Renal cortex interstitium (tissue), 11 donors: ENCODE data around the gene SHISA9. TPM values are rescaled to one million over a fixed set of nuclear protein-coding genes. Genes with fewer than 3 reads are reported as not detected.

Experiments
- DNase-seq, 11 donors: peaks; one replicate each; pipeline ENCODE4 v3.0.0-alpha.2; 2013; ENCODE audit warnings: low read depth in 9 of 11, low spot score in 4 of 11; ENCODE audit errors: extremely low read depth in 1 of 11
- polyA plus RNA-seq, 3 donors: library from polyadenylated mRNA; unstranded; fragments of 120-200 nt; gene quantifications; one replicate each; pipeline ENCODE4 v1.2.1, GENCODE V29; 2013; ENCODE audit not compliant: insufficient read length in 3 of 3

SHISA9 gene
- polyA plus RNA-seq, 3 donors: 3.6 to 5.9 (median 3.9) TPM

DNA sequence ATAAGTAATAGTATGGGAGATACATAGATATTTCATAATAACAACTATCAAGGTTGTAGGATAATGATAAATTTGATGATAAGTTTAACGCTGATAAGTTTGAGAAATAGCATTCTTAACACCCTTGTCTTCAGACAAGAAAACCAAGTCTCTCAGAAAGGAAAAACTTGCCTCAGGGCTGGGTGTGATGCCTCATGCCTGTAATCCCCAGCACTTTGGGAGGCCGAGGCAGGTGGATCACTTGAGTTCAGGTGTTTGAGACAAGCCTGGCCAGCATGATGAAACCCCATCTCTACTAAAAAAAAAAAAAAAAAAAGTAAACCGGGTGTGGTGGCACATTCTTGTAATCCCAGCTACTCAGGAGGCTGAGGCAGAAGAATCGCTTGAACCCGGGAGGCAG is 90.7 kb downstream of the SHISA9 start:
- no peak for DNase-seq

DNA sequence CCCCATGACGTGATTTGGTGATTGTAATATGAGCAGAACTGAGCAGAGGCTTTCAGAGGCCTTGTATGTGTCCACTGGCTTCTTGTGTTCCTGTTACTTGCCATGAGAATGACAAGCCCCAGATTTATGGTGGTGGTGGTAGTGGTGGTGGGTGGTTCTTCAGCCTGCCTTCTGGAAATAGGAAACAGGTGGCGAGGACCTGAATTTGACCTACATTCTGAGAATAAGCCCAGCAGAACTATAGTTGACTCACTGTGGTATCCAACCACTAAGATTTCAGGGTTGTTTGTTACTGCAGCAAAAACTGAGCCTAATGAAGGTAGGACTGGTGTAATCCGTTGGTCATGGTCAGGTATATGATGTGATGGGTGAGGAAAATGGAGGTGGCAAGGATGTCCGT is 93.0 kb downstream of the SHISA9 start:
- no peak for DNase-seq

DNA sequence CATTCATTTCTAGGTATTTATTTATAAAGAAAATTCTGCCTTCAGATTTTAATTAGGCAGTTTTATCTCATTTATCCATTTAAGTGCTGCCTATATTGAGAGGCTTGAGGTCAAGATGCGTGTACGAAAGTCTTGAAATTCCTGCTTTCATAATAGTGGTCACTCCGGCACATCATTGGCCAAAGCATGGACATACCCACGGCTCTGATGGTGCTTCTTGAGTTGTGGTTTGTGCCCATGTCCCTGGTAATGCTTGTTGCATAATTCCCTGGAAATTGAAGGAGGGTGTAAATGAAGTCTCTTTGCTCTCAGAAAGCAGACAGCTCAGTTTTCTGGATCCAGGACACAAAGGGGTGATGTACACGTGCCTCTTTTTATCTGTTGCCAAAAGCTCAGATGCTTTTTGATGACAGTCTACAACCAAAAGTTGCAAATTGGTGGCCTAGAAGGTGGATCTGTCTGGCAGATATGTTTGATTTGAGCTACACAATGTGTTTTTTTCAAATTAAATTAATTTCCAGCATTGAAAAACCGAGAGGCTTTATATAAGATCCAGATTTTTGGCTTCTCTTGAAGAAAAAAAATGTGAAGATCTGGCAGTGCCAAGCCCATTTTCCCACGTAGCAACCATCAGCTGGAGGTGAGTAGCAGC is 94.4 kb downstream of the SHISA9 start:
- DNase-seq: no peak

DNA sequence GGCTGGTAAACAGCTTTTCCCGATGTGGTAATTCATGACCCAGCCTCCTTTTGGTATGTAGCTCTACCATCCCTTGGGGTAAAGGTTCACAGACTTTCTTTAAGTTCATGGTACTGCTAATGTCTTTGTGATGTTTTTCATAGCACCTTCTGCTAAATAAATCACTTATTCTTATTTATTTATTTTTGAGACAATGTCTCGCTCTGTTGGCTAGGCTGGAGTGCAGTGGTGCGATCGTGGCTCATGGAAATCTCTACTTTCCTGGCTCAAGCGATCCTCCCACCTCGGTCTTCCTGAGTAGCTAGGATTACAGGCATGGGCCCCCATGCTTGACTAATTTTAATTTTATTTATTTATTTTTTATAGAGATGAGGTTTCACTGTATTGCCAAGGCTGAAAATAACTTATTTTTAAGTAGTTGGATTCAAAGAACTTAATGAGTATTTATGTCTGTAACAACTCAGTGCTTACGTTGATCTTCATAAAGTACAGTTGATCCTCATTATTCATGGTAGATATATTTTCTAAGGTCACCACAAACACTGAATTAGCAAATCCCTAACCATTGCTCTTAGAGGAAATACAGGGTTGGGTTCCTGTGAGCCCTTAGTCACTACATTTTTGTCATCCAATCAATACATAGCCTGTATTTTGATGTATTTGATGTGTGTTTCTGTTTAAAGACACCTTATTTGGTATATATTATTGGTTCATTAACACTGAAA is 97.1 kb downstream of the SHISA9 start:
- DNase-seq: peak in 7 of 11 donors; percentile 10 to 51 (median 32)

DNA sequence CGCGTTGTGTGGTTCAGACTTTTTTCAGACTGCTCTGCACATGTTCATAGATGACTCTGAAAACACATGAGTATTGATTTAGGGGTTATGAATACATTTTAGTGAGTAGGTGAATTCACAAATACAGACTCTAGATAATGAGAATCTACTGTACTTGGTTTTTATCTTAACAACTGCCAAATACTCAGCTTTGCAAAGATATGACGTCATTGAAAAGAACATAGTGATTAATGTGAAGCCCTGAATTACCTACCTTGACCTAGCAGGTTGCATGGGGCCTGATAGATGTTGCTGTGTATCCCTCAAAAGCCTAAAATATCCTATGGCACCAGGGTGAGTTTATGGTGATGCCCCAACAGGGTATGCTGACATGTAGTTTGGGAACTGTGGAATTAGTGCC is 98.0 kb downstream of the SHISA9 start:
- no peak for DNase-seq

DNA sequence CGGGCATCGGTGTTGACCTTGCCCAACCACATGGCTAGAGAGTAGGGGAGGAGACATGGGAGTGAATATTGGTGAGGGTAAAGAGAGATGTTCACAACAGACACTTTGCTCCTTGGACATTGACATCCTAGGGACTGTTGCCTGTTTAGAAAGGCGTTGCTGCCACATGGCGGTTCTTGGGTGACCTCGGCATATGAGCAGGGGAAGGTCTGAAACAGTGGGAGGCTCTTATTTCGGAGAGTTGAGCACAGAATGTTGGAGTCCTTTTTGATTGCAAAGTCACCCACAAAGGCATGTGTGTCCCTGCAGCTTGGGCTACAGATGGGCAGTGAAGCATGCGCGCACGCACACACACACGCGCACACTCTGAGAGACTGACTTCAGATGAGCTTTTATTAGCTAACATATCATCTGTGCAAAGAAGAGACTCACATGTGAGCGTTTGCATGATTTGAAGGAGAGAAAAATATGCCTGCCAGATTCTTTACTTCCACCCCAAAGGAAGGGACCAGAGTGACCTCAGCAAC is 104.4 kb downstream of the SHISA9 start:
- DNase-seq: no peak

DNA sequence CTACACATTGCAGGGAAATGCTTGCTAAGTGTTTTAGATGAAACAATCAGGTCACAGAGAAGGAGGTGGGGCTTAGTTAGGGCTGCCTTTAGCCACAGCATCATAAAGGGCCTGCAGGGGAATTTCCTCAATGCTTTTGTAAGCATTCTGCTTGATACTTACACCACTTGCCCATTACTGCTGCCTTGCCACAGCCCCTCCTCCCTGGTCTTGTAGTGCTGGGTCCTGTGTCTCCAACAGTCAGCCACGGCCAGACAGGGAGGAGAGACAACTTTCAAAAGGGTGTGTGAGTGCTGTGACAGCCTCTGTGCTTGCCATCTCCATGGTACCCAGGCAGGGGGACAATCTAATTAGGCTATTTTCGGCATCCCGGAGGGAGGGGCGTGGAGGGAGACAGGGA is 111.2 kb downstream of the SHISA9 start:
- no peak for DNase-seq

DNA sequence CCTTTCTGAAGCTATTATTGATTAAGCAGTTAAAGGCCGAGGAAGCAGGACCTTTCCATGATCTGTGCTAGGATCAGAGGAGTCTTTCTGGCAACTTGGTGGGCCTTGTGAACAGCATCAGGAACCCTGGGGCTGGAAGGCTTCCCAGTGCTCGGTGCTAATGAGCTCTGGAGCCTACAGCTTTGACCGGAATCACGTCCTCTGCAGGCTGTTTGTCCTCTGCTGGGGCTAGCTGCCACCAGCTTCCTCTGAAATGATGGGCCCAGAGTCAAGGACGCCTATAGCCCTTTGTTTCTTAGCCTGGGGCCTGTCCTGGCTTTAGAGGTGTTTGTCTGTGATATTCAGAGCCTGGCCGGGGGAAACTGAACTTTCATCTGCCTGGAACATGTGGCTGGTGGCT is 111.6 kb downstream of the SHISA9 start:
- DNase-seq: no peak

DNA sequence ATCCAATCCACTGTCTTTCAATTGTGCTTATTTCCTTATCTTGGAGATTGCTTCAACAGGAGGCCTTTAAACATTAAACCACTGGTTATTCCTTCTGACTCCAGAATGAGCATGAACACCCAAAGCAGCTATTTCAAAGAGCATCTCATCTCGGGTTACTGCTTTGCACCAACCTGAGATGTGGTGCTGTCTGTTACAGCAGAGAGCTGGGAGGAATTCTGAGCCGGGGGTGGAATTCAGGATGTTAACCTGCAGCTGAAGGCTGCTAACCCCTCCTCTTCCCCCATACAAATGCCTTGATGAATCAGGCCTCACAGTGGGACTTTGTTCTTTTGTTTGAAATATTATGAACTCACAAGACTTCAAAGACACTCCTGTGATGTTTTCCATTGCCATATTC is 113.1 kb downstream of the SHISA9 start:
- no peak for DNase-seq

DNA sequence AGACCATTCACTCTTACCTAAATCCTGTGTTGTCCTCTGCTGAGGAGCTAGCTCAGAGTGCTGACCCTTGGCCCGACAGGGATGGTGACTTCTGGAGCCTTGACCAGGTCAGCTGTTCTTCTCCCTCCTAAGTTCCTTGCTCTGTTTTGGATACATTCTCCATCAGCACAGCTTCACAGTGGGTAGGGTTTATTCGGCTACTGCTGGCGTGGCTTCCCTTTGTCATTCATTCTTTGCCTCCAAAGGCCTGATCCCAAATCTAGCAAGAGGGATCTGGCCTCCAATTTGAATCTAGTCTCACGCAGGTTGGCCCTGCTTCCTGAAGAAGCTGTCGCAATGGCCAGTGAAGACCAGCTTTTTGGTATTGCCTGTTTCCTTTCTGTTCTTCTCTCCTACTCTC is 116.6 kb downstream of the SHISA9 start:
- DNase-seq: no peak

DNA sequence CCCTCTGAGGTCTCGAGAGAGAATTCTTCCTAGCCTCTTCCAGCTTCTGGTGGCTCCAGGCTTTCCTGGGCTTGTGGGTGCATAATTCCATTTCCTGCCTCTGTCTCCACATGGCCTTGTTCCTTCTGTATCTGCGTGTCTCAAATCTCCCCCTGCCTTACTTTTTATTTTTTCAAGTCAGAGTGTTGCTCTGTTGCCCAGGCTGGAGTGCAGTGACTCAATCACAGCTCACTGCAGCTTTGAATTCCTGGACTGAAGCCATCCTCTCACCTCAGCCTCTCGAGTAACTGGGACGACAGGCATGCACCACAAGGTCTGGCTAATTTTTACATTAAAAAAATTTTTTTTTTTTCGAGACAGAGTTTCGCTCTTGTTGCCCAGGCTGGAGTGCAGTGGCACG is 120.6 kb downstream of the SHISA9 start:
- no peak for DNase-seq

DNA sequence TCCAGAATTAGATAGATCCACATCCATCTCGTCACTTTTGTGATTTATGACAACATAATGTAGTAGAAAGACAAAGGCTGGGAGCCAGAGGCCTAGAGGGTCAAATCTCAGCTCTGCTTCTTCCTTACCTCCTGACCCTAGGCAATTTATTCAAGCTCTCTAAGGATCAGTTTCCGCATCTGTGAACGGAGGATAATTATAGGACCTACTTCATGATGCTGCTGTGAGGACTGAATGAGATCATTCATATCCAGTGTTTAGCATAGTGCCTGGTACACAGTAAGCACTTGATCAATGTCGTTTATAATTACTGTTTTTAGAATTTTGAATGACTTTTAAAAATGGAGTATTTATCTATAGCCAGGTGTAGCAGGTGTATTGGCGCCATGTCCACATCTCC is 128.4 kb downstream of the SHISA9 start:
- no peak for DNase-seq

DNA sequence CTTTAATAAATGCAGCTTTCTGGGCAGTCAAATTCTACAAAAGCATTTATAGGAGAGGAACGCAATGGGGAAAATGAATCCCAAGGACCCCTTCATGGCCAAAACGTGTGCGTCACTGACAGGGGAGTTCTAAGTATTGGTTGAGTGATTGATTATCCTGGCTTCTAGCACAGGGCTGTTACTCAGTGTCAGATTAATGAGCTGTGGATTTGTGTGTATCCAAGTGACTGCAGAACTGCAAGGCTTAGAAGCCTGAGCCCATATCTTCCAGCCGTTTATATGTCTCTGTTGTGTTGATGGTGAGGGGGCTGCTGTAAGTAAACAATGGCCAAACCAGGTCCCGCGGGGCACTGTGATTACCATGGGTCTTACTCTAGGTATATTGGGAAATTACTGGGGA is 129.4 kb downstream of the SHISA9 start:
- peak in 2 of 11 donors; percentile 18 to 30 for DNase-seq

DNA sequence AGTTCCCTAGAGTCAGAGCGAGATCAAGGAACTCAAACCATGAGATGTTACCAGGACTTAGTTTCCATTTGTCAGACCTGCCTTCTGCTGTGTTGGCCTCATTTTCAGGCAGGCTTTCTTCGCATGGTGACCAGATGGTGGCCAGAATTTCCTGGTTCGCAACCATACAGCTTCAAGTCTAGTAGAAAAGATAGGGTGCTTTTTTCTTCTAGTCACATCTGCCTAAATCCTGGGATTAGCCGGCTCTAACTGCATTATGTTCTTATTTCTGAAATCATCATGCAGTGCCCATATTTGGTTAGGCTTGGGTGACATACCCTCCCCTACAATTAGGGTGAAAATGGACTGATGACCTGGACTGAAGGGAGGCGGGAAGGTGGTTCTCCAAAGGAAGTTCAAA is 131.5 kb downstream of the SHISA9 start:
- no peak for DNase-seq

DNA sequence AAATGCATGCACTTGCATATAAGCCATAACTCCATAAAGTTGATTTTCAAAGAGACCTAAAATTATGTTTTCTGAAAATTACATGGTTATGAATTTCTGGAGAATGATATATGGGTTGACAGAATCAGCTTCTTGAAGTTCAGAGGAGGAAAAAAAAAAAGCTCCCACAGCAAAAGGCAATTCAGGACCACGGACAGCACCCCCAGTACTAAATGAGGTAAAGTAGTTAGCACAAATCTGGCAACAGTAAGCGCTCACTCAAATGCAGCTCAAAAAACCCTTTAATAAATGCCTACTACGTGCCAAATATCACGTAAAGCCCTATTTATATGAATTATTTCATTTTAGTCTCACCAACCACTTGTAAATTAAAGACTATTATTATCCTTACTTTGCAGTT is 135.2 kb downstream of the SHISA9 start:
- DNase-seq: peak in 10 of 11 donors; percentile 33 to 79 (median 62)

DNA sequence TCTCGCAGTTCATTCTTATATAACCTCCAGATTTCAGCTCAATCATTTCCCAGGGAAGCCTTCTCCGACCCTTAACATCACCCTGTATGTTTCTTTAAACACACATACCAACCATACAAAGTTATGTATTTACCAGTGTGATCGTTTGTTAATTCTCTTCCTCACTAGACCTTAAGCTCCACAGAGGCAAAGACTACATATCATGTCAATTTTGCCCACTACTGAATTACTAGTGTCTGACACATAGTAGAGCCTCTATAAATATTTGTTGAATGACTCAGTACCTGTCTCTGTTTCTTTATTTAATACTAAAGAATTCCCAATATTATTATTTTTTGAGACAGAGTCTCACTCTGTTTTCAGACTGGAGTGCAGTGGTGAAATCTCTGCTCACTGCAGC is 137.2 kb downstream of the SHISA9 start:
- no peak for DNase-seq

DNA sequence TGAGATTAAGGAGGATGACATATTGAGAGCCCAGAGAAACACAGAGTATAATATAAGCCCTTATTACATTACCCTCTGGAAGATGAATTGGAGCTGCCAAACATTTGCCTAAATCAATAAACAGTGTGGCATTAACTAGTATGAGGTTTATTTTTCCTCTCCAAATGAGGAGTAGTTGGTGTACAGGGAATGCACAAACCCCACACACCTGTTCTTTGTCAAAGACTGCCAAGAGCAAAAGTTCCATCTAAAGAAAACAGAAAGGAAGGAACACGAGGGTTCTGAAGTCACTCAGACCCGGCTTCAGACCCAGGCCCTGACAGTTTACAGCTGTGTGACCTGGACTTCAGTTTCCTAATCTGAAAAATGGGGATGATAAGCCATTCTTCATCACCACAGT is 138.1 kb downstream of the SHISA9 start:
- DNase-seq: no peak

DNA sequence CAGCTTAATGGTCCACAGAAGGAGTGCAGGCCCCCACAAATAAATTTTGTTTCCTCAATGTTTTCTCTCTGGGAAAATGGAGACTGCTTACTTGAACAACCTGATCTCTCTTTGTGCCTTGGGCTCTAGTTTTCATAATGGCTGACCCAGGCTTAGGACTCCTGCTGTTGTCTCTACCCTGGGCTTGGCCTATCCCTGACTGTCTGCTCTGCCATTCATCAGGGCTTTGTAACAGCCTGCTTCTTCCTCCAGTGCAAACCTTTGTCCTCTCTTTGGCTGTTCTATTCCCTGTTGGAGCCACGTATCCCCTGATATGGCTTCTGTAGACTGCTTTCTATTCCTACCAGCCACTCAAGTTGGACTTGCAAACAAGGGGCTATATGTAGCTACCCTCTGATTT is 139.8 kb downstream of the SHISA9 start:
- DNase-seq: no peak

DNA sequence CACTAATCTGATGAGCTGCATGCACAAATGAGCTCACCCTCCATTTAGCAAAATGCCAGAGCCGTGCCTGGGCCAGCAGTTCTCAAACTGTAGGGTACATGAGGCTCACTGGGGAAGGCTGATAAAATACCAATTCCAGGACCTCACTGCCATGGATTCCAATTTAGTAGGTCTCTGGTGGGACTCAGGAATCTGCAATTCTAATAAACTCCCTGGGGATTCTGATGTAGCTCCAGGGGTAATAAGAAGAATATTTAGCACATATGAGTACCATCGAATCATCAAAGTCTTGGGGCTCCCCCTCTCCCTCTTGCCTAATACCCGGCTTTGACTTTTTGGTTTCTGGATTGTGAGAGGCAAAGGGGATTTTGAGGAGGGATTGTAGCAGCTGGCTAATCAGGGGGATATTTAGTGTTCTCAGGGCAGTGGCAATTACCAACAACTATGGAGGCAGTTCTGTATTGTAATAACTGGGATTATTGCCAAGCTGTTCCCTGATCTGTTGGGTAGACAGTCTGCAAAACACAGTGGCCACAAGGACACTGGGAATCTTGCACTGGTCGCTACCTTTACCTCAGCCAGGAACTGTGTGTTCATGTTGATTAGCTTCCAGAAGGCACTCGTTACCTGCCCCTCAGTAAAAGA is 140.4 kb downstream of the SHISA9 start:
- no peak for DNase-seq

DNA sequence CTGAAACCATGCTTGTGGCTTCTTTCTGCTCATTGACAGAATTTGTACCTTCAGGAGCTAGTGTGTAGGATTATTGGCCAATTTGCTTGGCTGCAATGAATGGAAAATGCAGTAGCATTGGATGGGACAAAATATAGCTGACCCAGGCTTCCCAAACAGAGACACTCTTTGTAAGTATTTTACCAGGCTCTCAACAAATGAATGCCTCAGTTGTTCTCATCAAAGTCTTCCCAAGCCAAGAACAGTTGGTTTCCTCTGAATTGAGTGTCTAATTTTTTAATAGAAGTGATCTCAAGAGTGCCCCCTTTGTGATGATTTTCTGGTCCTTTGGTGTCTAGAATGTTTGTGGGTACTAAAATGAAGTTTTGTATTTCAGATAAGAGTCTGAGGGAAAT is 140.9 kb downstream of the SHISA9 start:
- DNase-seq: no peak
